K562 (cell line): Measurements from ENCODE around the gene OR4K5. TPM values are rescaled to one million over a fixed set of nuclear protein-coding genes. Genes with fewer than 3 reads are reported as not detected.

Experiments
- ATAC-seq: fragments of 200-7000 bp; cut with Tn5 transposase; 3 replicates; pipeline ENCODE4 v1.9.1; 2020; ENCODE audit warnings: moderate library complexity
- BruUV-seq: library from RNA; stranded (reverse); fragments of 400-500 nt; replicated peaks from 2 replicates; lab custom pipeline; 2021; lab: Mats Ljungman, UMichigan
- CTCF ChIA-PET: fragments of 300-600 bp; formaldehyde crosslinking; extraction: SDS; loops from one replicate; lab custom pipeline; 2021; ENCODE audit warnings: low intra/inter-chr PET ratio; lab: Yijun Ruan, JAX
- POLR2A ChIA-PET: fragments of 300-600, 350-650 bp; sonication (Branson Sonifier 250); formaldehyde crosslinking; extraction: SDS; loops from one replicate; lab custom pipeline; 2021; ENCODE audit warnings: antibody characterized with exemption, inconsistent platforms; lab: Yijun Ruan, JAX
- DNase-seq, 4 experiments: peaks; one replicate each; pipeline versions ENCODE4 v3.0.0 to v3.0.0-alpha.2; 2011 to 2018; ENCODE audit warnings: low spot score in 3 of 4, mixed read lengths in 3 of 4; ENCODE audit errors: extremely low read depth in 1 of 4
- FAIRE-seq: peaks from 2 replicates; lab custom pipeline; 2011; peaks lifted over from hg19 to GRCh38; lab: Jason Lieb, UNC
- H2AFZ ChIP-seq: 2 replicates; pipeline ENCODE4 v1.6.0; 2011; ENCODE audit warnings: low read depth, low read length, control low read depth, inconsistent platforms
- H3K27ac ChIP-seq: fragments of 200-600 bp; 3 replicates; pipeline ENCODE4 v1.8.0; 2011; ENCODE audit warnings: low read depth, mild to moderate bottlenecking, control low read depth, inconsistent platforms, low read length, moderate library complexity, mixed read lengths; ENCODE audit errors: extremely low read depth
- H3K27me3 ChIP-seq, 2 experiments: fragments of 300-600 bp in 1 of 2; 2 replicates in 1 of 2; 3 replicates in 1 of 2; pipeline versions ENCODE4 v1.6.0 to v1.8.0; 2011; ENCODE audit warnings: inconsistent platforms in 2 of 2, low read length in 2 of 2, mild to moderate bottlenecking in 1 of 2, mixed read lengths in 1 of 2, moderate library complexity in 1 of 2; ENCODE audit not compliant: control insufficient read depth in 2 of 2, insufficient read depth in 2 of 2
- H3K36me3 ChIP-seq: fragments of 300-600 bp; 3 replicates; pipeline ENCODE4 v1.8.0; 2011; ENCODE audit warnings: mild to moderate bottlenecking, low read length, inconsistent platforms; ENCODE audit not compliant: control insufficient read depth, insufficient read depth
- H3K4me1 ChIP-seq, 2 experiments: fragments of 200-600 bp in 1 of 2; replicated peaks in 1 of 2; 2 replicates in 1 of 2; 3 replicates in 1 of 2; pipeline versions ENCODE4 v1.5.1 to v1.8.0; 2011; ENCODE audit warnings: inconsistent platforms in 2 of 2, low read length in 2 of 2, mild to moderate bottlenecking in 1 of 2, mixed read lengths in 1 of 2, moderate library complexity in 1 of 2; ENCODE audit not compliant: control insufficient read depth in 2 of 2, insufficient read depth in 2 of 2
- H3K4me2 ChIP-seq: 2 replicates; pipeline ENCODE4 v1.6.1; 2011; ENCODE audit warnings: low read length, control low read depth, inconsistent platforms, mixed read lengths; ENCODE audit not compliant: insufficient read depth
- H3K4me3 ChIP-seq: fragments of 200-600 bp; sonication (generic), shearing (Covaris generic); 2 replicates; pipeline ENCODE4 v1.5.1; 2016; ENCODE audit warnings: control low read depth, inconsistent platforms
- H3K79me2 ChIP-seq: fragments of 200-600 bp; 3 replicates; pipeline ENCODE4 v1.8.0; 2011; ENCODE audit warnings: low read length, inconsistent platforms; ENCODE audit not compliant: control insufficient read depth, insufficient read depth
- H3K9ac ChIP-seq, 2 experiments: 2 replicates each; pipeline versions ENCODE4 v1.6.0 to v1.6.1; 2011; ENCODE audit warnings: low read depth in 2 of 2, low read length in 2 of 2, control low read depth in 1 of 2, inconsistent platforms in 1 of 2, mild to moderate bottlenecking in 1 of 2, mixed read lengths in 1 of 2; ENCODE audit not compliant: insufficient read depth in 1 of 2
- H3K9me1 ChIP-seq: one replicate; pipeline ENCODE4 v1.6.0; 2011; ENCODE audit warnings: inconsistent platforms, mild to moderate bottlenecking, low read length, moderate library complexity; ENCODE audit not compliant: control insufficient read depth, insufficient read depth
- H3K9me3 ChIP-seq: replicated peaks from 2 replicates; pipeline ENCODE4 v1.5.1; 2011; ENCODE audit warnings: low read depth, low read length, inconsistent platforms; ENCODE audit not compliant: control insufficient read depth, insufficient read depth
- H4K20me1 ChIP-seq: replicated peaks from 2 replicates; pipeline ENCODE4 v1.6.1; 2011; ENCODE audit warnings: low read length, inconsistent platforms, mixed read lengths; ENCODE audit not compliant: control insufficient read depth, insufficient read depth
- CEBPG ChIP-seq, 3 experiments: fragments of 200-800 bp in 1 of 3; sonication (Bioruptor generic) in 1 of 3; sonication (generic) in 1 of 3; formaldehyde crosslinking in 1 of 3; IDR thresholded peaks in 2 of 3; conservative IDR thresholded peaks in 1 of 3; 2 replicates each; pipeline versions ENCODE4 v1.6.1 to v1.8.0; 2016 to 2022; ENCODE audit warnings: missing compliant biosample characterization in 2 of 3, missing genetic modification characterization in 2 of 3, mild to moderate bottlenecking in 1 of 3, missing genetic modification reagents in 1 of 3
- E2F3 ChIP-seq: fragments of 250-450 bp; sonication (Bioruptor Pico); IDR thresholded peaks from 2 replicates; pipeline ENCODE4 v1.4.0; 2020; ENCODE audit warnings: mild to moderate bottlenecking
- FOXJ2 ChIP-seq: fragments of 200-800 bp; sonication (Bioruptor generic); IDR thresholded peaks from 2 replicates; pipeline ENCODE4 v1.6.1; 2016; ENCODE audit warnings: missing genetic modification characterization, missing compliant biosample characterization
- HNRNPH1 ChIP-seq: fragments of 200-400 bp; formaldehyde crosslinking; optimal IDR thresholded peaks from 2 replicates; pipeline ENCODE3; 2017; ENCODE audit warnings: low read depth, mild to moderate bottlenecking, low read length, moderate library complexity
- JUND ChIP-seq, 2 experiments: IDR thresholded peaks; 2 replicates in 1 of 2; 3 replicates in 1 of 2; pipeline ENCODE4 v1.6.1; 2011; ENCODE audit warnings: borderline replicate concordance in 2 of 2, low read depth in 2 of 2, low read length in 2 of 2, improper control_type of control experiment in 1 of 2, missing biosample characterization in 1 of 2, missing genetic modification characterization in 1 of 2, missing genetic modification reagents in 1 of 2
- KDM2B ChIP-seq: fragments of 250-450 bp; sonication (Bioruptor Pico); IDR thresholded peaks from 2 replicates; pipeline ENCODE4 v1.8.0; 2021; ENCODE audit warnings: mild to moderate bottlenecking, moderate library complexity
- LARP7 ChIP-seq: fragments of 450-650 bp; IDR thresholded peaks from 2 replicates; pipeline ENCODE4 v1.6.1; 2016
- MAZ ChIP-seq, 2 experiments: fragments of 450-650 bp in 1 of 2; sonication (generic) in 1 of 2; formaldehyde crosslinking; IDR thresholded peaks in 1 of 2; conservative IDR thresholded peaks in 1 of 2; 2 replicates each; pipeline versions ENCODE4 v1.4.0 to v1.5.0; 2020; ENCODE audit warnings: mild to moderate bottlenecking in 1 of 2, missing genetic modification reagents in 1 of 2
- MBD2 ChIP-seq: sonication (generic); IDR thresholded peaks from 2 replicates; pipeline ENCODE4 v1.6.1; 2016; ENCODE audit warnings: low read depth, borderline replicate concordance
- MXI1 ChIP-seq: IDR thresholded peaks from 2 replicates; pipeline ENCODE4 v1.6.1; 2011; ENCODE audit warnings: low read depth, mild to moderate bottlenecking, improper control_type of control experiment, low read length
- NFXL1 ChIP-seq: fragments of 450-650 bp; formaldehyde crosslinking; IDR thresholded peaks from 2 replicates; pipeline ENCODE4 v1.4.0; 2021; ENCODE audit warnings: mild to moderate bottlenecking
- OTX1 ChIP-seq: fragments of 450-650 bp; formaldehyde crosslinking; IDR thresholded peaks from 2 replicates; pipeline ENCODE4 v1.4.0; 2022; ENCODE audit warnings: mild to moderate bottlenecking
- PYGO2 ChIP-seq: fragments of 450-650 bp; IDR thresholded peaks from 2 replicates; pipeline ENCODE4 v1.6.1; 2016; ENCODE audit warnings: mild to moderate bottlenecking, missing genetic modification characterization, moderate library complexity, missing compliant biosample characterization
- SMAD2 ChIP-seq: fragments of 150-350 bp; IDR thresholded peaks from 2 replicates; pipeline ENCODE4 v1.6.1; 2014; ENCODE audit warnings: low read depth, mild to moderate bottlenecking, low read length
- SREBF1 ChIP-seq: fragments of 150-350 bp; IDR thresholded peaks from 2 replicates; pipeline ENCODE4 v1.6.1; 2014; ENCODE audit warnings: antibody characterized with exemption, low read depth, low read length, borderline replicate concordance
- TSC22D4 ChIP-seq: fragments of 450-650 bp; IDR thresholded peaks from 2 replicates; pipeline ENCODE4 v1.6.1; 2016; ENCODE audit warnings: missing genetic modification characterization, missing biosample characterization, control low read depth
- ZBTB8A ChIP-seq: fragments of 450-650 bp; IDR thresholded peaks from 2 replicates; pipeline ENCODE4 v1.6.1; 2018; ENCODE audit warnings: mild to moderate bottlenecking, moderate library complexity; ENCODE audit not compliant: partially characterized antibody
- ZC3H8 ChIP-seq: fragments of 450-650 bp; IDR thresholded peaks from 2 replicates; pipeline ENCODE4 v1.6.1; 2017
- ZNF12 ChIP-seq: sonication (generic); formaldehyde crosslinking; IDR thresholded peaks from 2 replicates; pipeline ENCODE4 v1.4.0; 2020; ENCODE audit warnings: mild to moderate bottlenecking, missing genetic modification reagents
- ZNF57 ChIP-seq: fragments of 450-650 bp; formaldehyde crosslinking; IDR thresholded peaks from 2 replicates; pipeline ENCODE4 v1.4.0; 2020; ENCODE audit warnings: mild to moderate bottlenecking, moderate library complexity
- WGBS: fragments of 100-300 bp; shearing (Covaris generic); methylation state at CpG from one replicate; pipeline ENCODE4 v1.1.6; 2016; ENCODE audit warnings: low coverage, mixed read lengths; ENCODE audit not compliant: insufficient coverage; ENCODE audit errors: missing lambda C conversion rate; 5-methylcytosine and 5-hydroxymethylcytosine counted together
- in situ Hi-C: fragments of 300-500 bp; cut with MboI; formaldehyde crosslinking; loops from 4 replicates; pipeline ENCODE4 v1.15.0; 2018; ENCODE audit warnings: inconsistent platforms, mixed read lengths
- intact Hi-C: fragments of 100-400 bp; cut with micrococcal nuclease; formaldehyde crosslinking; loops from 2 replicates; pipeline ENCODE4 v1.14.2; 2022
- polyA plus RNA-seq, 8 experiments: library from polyadenylated mRNA; depleted of rRNA in 4 of 8; stranded (reverse) in 5 of 8; unstranded in 3 of 8; fragments of >200 nt; fragmentation: Nextera tagmentation in 2 of 8; fragmentation: Illumina TruSeq in 1 of 8; extraction: Ambion mirVana in 2 of 8; extraction: Trizol in 1 of 8; gene quantifications; 2 replicates each; pipeline versions ENCODE4 v1.2.1 to v1.2.3, GENCODE V29; 2011 to 2014; ENCODE audit warnings: inconsistent platforms in 1 of 8, missing spikeins in 1 of 8
- total RNA-seq, 7 experiments: library from RNA; depleted of rRNA in 6 of 7; stranded (reverse); fragments of >200 nt in 6 of 7; fragmentation: Illumina TruSeq in 2 of 7; extraction: Trizol in 2 of 7; gene quantifications; 2 replicates each; pipeline versions ENCODE4 v1.2.1 to v1.2.3, GENCODE V29; 2011 to 2021; ENCODE audit warnings: low replicate concordance in 1 of 7
- TF ChIP-seq, protein P1 (sequence below): fragments of 450-650 bp; conservative IDR thresholded peaks from 2 replicates; pipeline ENCODE4 v1.6.1; 2016; ENCODE audit warnings: missing genetic modification characterization, low read depth, mild to moderate bottlenecking, control low read depth, missing compliant biosample characterization

OR4K5 gene
- total and polyA plus RNA-seq, 9 of the 15 experiments (the other 6 are each of a cell fraction or from before 2014, with no cell fraction given) = not detected

DNA sequence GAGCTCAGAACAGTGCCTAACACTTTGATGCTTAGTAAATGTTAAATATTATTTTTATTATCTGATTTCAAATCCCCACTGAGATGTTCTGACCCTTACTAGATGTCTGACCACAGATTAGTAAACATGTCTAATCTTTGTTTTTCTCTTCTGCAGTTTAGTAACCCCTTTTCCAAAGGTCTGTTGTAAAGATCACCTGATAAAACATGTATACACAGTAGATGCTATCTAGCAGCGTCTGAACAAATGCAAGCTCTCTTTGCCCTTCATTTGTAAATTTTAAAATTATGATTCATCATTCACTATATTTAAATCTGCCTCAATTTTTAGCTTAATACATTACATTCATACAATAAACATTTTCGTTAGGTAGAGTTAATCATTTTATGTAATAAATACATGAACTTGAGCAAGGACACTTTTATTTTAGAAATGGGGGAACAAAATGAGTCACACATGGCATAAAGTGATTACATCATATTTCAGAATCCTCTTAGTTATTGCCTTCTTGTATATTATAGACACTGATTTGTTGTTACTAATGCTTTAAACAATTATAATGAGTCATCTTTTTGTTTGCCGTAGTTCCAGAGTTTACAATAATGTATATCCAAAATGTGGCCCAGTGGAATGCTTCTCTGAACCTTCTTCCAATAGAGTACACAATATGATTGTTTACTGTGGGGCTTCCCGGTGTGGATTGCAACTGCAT, 1.7 kb upstream of the OR4K5 start:
- Histone ChIP-seq H3K4me1 (no peaks in the 10 kb centered on the region), H3K9ac (no peak overlapping the region), H2AFZ (peak overlapping the region; percentile 35; the same call in 1 of the 2 replicates), H3K9me3 (no peaks in the 10 kb centered on the region), H3K27ac (no peak overlapping the region), H3K27me3 (no peaks in the 10 kb centered on the region), H3K4me2 (no peak overlapping the region), H3K36me3 (no peaks in the 10 kb centered on the region), H3K4me3 (no peak overlapping the region), H3K9me1 (no peaks in the 10 kb centered on the region), H3K79me2 (no peaks in the 10 kb centered on the region), H4K20me1 (no peaks in the 10 kb centered on the region)
- DNase-seq (no peak), ATAC-seq (no peak), FAIRE-seq (no peak)
- no TSS peak for BruUV-seq
- ChIA-PET POLR2A (no interaction called here), CTCF (no interaction called here)
- intact Hi-C loops (no loop called here), in situ Hi-C loops (no loop called here)
- WGBS = 9% methylated on average over 4 of the region's 4 CpGs
- TF ChIP-seq FOXJ2 (tag) (peak; percentile 62; the same call in 1 of the 2 replicates), CEBPG (CRISPR knock-in tag; IDR thresholded peaks at IDR 0.05) (no peak), CEBPG (tag; conservative IDR thresholded peaks at IDR 0.05 in 1 of 2, IDR thresholded peaks at IDR 0.05 in 1 of 2) (peak; percentile 72 to 76), MXI1 (no peak), JUND (IDR thresholded peaks at IDR 0.05; ENCODE audit: borderline replicate concordance, low read depth, low read length) (no peak), JUND (tag; IDR thresholded peaks at IDR 0.05; ENCODE audit: borderline replicate concordance, low read depth, low read length) (no peak), ZC3H8 (no peak), SMAD2 (no peak), PYGO2 (tag) (no peak), MBD2 (no peak), MAZ (CRISPR knock-in tag; conservative IDR thresholded peaks at IDR 0.05 in 1 of 2, IDR thresholded peaks at IDR 0.05 in 1 of 2) (no peak), OTX1 (CRISPR knock-in tag) (no peak), ZNF12 (no peak), KDM2B (no peak), NFXL1 (no peak), LARP7 (no peak), TSC22D4 (tag) (no peak), ZNF57 (CRISPR knock-in tag) (no peak), SREBF1 (no peak), HNRNPH1 (no peak), E2F3 (CRISPR knock-in tag) (no peak), ZBTB8A (no peak)
- TF ChIP-seq, protein P1, sequence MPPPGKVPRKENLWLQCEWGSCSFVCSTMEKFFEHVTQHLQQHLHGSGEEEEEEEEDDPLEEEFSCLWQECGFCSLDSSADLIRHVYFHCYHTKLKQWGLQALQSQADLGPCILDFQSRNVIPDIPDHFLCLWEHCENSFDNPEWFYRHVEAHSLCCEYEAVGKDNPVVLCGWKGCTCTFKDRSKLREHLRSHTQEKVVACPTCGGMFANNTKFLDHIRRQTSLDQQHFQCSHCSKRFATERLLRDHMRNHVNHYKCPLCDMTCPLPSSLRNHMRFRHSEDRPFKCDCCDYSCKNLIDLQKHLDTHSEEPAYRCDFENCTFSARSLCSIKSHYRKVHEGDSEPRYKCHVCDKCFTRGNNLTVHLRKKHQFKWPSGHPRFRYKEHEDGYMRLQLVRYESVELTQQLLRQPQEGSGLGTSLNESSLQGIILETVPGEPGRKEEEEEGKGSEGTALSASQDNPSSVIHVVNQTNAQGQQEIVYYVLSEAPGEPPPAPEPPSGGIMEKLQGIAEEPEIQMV = no peak
